HG03066 (cell line): ENCODE measurements around the gene SLC13A2.

ENCODE experiments used
- ATAC-seq: cut with Tn5 transposase; IDR thresholded peaks from one replicate; pipeline ENCODE4 v1.9.1; 2021; ENCODE audit warnings: low read depth; ENCODE audit not compliant: unreplicated experiment

The SLC13A2 gene

GRCh38 chr17:28491860-28492259 is 18.4 kb downstream of the SLC13A2 start:
- no peak for ATAC-seq

GRCh38 chr17:28492352-28493310 is 19.2 kb downstream of the SLC13A2 start:
- no peak for ATAC-seq

GRCh38 chr17:28493460-28493859 is 20.0 kb downstream of the SLC13A2 start:
- ATAC-seq, result no peak

- ATAC-seq, result no peak
Observed at GRCh38 chr17:28494445-28495188, 21.2 kb downstream of the SLC13A2 start.

- no peak for ATAC-seq
Observed at GRCh38 chr17:28495635-28496034, 22.2 kb downstream of the SLC13A2 start.

- no peak for ATAC-seq
Observed at GRCh38 chr17:28497931-28498330, 24.5 kb downstream of the SLC13A2 start.

- ATAC-seq, result no peak
Observed at GRCh38 chr17:28498652-28499363, 25.4 kb downstream of the SLC13A2 start.

- ATAC-seq, result no peak
Observed at GRCh38 chr17:28499364-28499664, 25.9 kb downstream of the SLC13A2 start.

- no peak for ATAC-seq
Observed at GRCh38 chr17:28499684-28500357, 26.4 kb downstream of the SLC13A2 start.

GRCh38 chr17:28500712-28501379 is 27.4 kb downstream of the SLC13A2 start:
- no peak for ATAC-seq

- no peak for ATAC-seq
Observed at GRCh38 chr17:28501421-28502284, 28.2 kb downstream of the SLC13A2 start.

- no peak for ATAC-seq
Observed at GRCh38 chr17:28503420-28503819, 30.0 kb downstream of the SLC13A2 start.

- ATAC-seq, result no peak
Observed at GRCh38 chr17:28505986-28506665, 32.7 kb downstream of the SLC13A2 start, which contains the start of gene FOXN1. Gene FOXN1 (plus strand): TSS chr17:28506348. CDS start chr17:28523970, 17,622 bp downstream.

- no peak for ATAC-seq
Observed at GRCh38 chr17:28506763-28507487, 33.5 kb downstream of the SLC13A2 start.

- no peak for ATAC-seq
Observed at GRCh38 chr17:28507567-28508203, 34.2 kb downstream of the SLC13A2 start.

GRCh38 chr17:28508211-28508724 is 34.8 kb downstream of the SLC13A2 start:
- ATAC-seq, result no peak

- no peak for ATAC-seq
Observed at GRCh38 chr17:28509789-28510188, 36.3 kb downstream of the SLC13A2 start.
